ENCODE results near the gene CALCOCO1. TPM values are rescaled to one million over a fixed set of nuclear protein-coding genes. Genes with fewer than 3 reads are reported as not detected.

The CALCOCO1 gene
- total and polyA plus RNA-seq, 2 of the 8 experiments (the other 6 are each of a cell fraction or from before 2014, with no cell fraction given): 20.3 to 39.3 TPM

GRCh38 chr12:53677016-53677799 lies 50.0 kb downstream of the CALCOCO1 start:
- ChIA-PET CTCF (ENCODE audit: partially characterized antibody) (interaction anchor here (0.9 to 3.1 kb wide), 10 partner anchors 10 to 134 kb away, joined by 3 to 21 read pairs (median 4); no protein-coding TSS in a partner anchor), POLR2A (ENCODE audit: partially characterized antibody) (interaction anchor here (0.6 to 13.5 kb wide), 20 partner anchors 13 to 261 kb away, joined by 3 to 246 read pairs (median 4); partner anchors contain the start of genes ATF7, CISTR, HOXC13 and TARBP2)
- Histone ChIP-seq H4K8ac (ENCODE audit: extremely low read depth, insufficient read depth, low read length) (peak overlapping the region; percentile 66; the same call in 1 of the 2 replicates), H3K27ac (ENCODE audit: low read depth, low read length) (peak overlapping the region; percentile 77), H3K79me2 (ENCODE audit: control insufficient read depth in 1 of 2, insufficient read depth in 2 of 2, low read length in 2 of 2) (peaks cover 0 to 22% of the 10 kb centered on the region in 2 experiments; a peak in 2 of 4 replicates), H3K56ac (replicated peaks; ENCODE audit: insufficient read length, low read depth, low read length) (peak overlapping the region; percentile 92), H3K23ac (ENCODE audit: insufficient read length) (peak overlapping the region; percentile 3), H3K9ac (replicated peaks in 1 of 4; ENCODE audit: extremely low read depth in 1 of 4, low read depth in 3 of 4, low read length in 3 of 4) (peak overlapping the region; percentile 42 to 74 (median 68)), H2BK120ac (replicated peaks; ENCODE audit: low read depth, low read length) (peak overlapping the region; percentile 7), H3K36me3 (ENCODE audit: control insufficient read depth in 2 of 4, insufficient read depth in 4 of 4, low read length in 3 of 4) (peaks cover 4 to 16% (median 6%) of the 10 kb centered on the region in 4 experiments; a peak in 4 of 8 replicates), H3K4me3 (ENCODE audit: extremely low read depth in 1 of 4, insufficient read depth in 2 of 4, low read depth in 3 of 4, low read length in 4 of 4) (peak overlapping the region; percentile 43 to 86 (median 62)), H2AK5ac (ENCODE audit: low read depth, low read length) (peak overlapping the region; percentile 43; the same call in 1 of the 2 replicates), H3K27me3 (replicated peaks in 1 of 4; ENCODE audit: control insufficient read depth in 3 of 4, extremely low read depth in 1 of 4, insufficient read depth in 3 of 4, low read length in 3 of 4) (no peaks in the 10 kb centered on the region), H3K18ac (ENCODE audit: extremely low read depth, low read length) (peak overlapping the region; percentile 32), H2BK20ac (ENCODE audit: low read length) (0 out of 2 replicates have a peak overlapping the region, but pooled peaks have one; percentile 82), H3K4ac (replicated peaks; ENCODE audit: insufficient read length, low read depth, low read length) (peak overlapping the region; percentile 91), H3K14ac (ENCODE audit: insufficient read length) (no peak overlapping the region), H4K5ac (ENCODE audit: insufficient read length, low read depth, low read length) (peak overlapping the region; percentile 43), H3K4me1 (replicated peaks in 1 of 4; ENCODE audit: control insufficient read depth in 3 of 4, insufficient read depth in 4 of 4, low read length in 3 of 4) (peaks cover 2 to 16% (median 7%) of the 10 kb centered on the region in 4 experiments; a peak in 6 of 7 replicates), H2BK15ac (ENCODE audit: low read length) (no peak overlapping the region), H3K79me1 (ENCODE audit: low read depth, low read length) (peaks cover 4% of the 10 kb centered on the region), H4K91ac (replicated peaks; ENCODE audit: insufficient read length, low read length) (peak overlapping the region; percentile 95), H2BK12ac (ENCODE audit: low read depth, low read length) (peak overlapping the region; percentile 41), H2AFZ (ENCODE audit: low read length) (peak overlapping the region; percentile 93), H3K9me3 (ENCODE audit: insufficient read depth in 2 of 2, low read depth in 1 of 2, low read length in 1 of 2) (no peaks in the 10 kb centered on the region), H3K23me2 (ENCODE audit: low read depth, low read length) (peaks cover 9% of the 10 kb centered on the region), H4K20me1 (replicated peaks in 1 of 2; ENCODE audit: control insufficient read depth in 1 of 2, insufficient read depth in 2 of 2, low read length in 2 of 2) (no peaks in the 10 kb centered on the region), H3K4me2 (ENCODE audit: insufficient read depth in 1 of 2, low read depth in 2 of 2, low read length in 2 of 2) (peak overlapping the region; percentile 75 to 91), H2BK5ac (ENCODE audit: low read depth, low read length) (peak overlapping the region; percentile 92)
- WGBS, 2 experiments (ENCODE audit: extremely low coverage in 1 of 2, insufficient coverage in 1 of 2, insufficient read length in 1 of 2, insufficient replicate concordance in 2 of 2, low coverage in 1 of 2, low lambda C conversion rate in 2 of 2, missing lambda C conversion rate in 1 of 2): 3% methylated on average over 43 of the region's 51 CpGs; no CpG with 5 or more reads in 1 of the 2 experiments
- TF ChIP-seq NANOG (IDR thresholded peaks at IDR 0.05; ENCODE audit: insufficient read depth, low read depth, low read length, poor library complexity, severe bottlenecking) (peak; percentile 13), TAF1 (IDR thresholded peaks at IDR 0.05; ENCODE audit: low read depth, low read length) (peak; percentile 57; the same call in 1 of the 2 replicates), JUND (IDR thresholded peaks at IDR 0.05; ENCODE audit: low read length) (no peak), HDAC2 (IDR thresholded peaks at IDR 0.05; ENCODE audit: borderline replicate concordance in 1 of 2, low read depth in 2 of 2, low read length in 2 of 2) (peak; percentile 70 to 75; a peak in 2 of 4 replicates), POLR2A (IDR thresholded peaks at IDR 0.05; ENCODE audit: control extremely low read depth in 1 of 2, low read depth in 2 of 2, low read length in 2 of 2) (peak in 1 of 2 experiments; percentile 10; a peak in 1 of 3 replicates), SRF (IDR thresholded peaks at IDR 0.05; ENCODE audit: low read depth, low read length) (no peak), KDM1A (IDR thresholded peaks at IDR 0.05; ENCODE audit: borderline replicate concordance, low read length) (peak; percentile 91), PHF8 (conservative IDR thresholded peaks at IDR 0.05; ENCODE audit: low read depth, low read length) (peak; percentile 43), ASH2L (IDR thresholded peaks at IDR 0.05; ENCODE audit: low read length) (peak; percentile 69), YY1 (IDR thresholded peaks at IDR 0.05; ENCODE audit: low read depth, low read length) (peak; percentile 89)
- DNase-seq (ENCODE audit: low read depth in 1 of 2, low spot score in 2 of 2): peak in 1 of 2 experiments; percentile 63
- FAIRE-seq: no peak
